SIG-M5 (cell line): ENCODE measurements around the gene MTPN.

Experiments used
- DNase-seq: peaks from one replicate; lab custom pipeline; 2025; lab: John Stamatoyannopoulos, UW

The MTPN gene

GRCh38 chr7:135924302-135924701, 52.9 kb downstream of the MTPN start:
- no peak for DNase-seq

DNA sequence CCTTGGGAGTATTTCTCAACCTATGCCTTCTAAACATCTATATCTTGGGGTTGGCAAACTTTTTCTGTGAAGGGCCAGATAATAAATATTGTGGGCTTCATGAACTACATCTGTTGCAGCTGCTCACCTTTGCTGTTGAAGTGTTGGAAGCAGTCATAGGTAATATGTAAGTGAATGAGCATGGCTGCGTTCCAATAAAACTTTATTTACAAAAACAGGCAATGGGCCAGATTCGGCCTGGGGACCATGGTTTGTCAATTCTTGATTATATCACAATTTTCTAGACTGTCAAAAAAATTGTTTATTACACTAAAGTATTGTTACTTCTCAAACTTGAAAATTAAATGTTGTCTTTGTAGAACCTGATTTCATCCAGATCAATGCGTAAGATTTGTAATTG, 54.9 kb downstream of the MTPN start:
- DNase-seq = no peak

DNA sequence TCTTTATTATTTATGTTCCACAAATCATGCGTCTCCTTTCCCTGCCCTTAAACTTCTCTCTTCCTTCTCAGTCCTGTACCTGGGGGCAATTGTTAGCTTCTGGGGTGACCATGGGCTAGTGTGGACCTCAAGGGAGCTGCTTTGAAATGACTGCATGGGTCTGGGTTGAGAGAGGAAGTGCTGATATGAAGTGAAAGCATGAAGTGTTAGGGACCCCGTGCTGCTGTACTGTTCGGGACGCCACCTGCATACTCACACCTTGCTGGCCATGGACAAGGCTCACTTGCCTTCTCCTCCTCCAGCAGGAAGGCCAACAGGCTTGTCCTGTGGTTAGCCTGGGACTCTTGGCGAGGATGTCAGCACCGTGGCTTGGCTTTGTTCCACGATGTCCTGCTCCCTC, 56.7 kb downstream of the MTPN start:
- no peak for DNase-seq

GRCh38 chr7:135919071-135919841, 57.9 kb downstream of the MTPN start:
- no peak for DNase-seq

DNA sequence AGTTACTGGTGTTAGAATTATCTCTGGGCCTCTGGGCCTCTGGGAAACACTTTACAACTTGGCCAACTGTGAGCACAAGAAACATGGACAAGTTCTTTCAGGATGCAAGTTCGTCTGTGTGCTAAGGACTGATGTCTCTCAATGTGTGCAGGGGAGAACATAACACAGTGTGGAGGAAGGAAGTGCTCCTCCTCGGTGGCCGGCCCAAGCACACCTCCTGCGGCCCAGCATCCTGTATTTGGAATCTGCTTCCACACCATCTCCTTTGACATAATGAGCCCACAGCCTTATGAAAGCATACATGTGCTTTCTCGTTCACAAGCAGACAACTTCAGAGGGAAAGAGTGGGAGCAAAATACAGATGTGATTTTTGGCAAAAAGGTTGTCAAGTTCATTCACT, 59.0 kb downstream of the MTPN start:
- no peak for DNase-seq

DNA sequence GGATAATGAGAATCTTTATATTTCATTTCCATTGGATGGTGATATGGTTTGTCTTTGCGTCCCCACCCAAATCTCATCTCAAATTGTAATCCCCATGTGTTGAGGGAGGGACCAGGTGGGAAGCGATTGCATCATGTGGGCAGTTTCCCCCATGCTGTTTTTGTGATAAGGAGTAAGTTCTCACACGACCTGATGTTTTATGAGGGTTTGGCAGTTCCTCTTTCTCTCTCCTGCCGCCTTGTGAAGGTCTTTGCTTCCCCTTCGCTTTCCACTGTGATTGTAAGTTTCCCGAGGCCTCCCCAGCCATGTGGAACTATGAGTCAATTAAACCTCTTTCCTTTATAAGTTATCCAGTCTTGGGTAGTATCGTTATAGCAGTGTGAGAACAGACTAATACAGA, 59.4 kb downstream of the MTPN start:
- DNase-seq = no peak

DNA sequence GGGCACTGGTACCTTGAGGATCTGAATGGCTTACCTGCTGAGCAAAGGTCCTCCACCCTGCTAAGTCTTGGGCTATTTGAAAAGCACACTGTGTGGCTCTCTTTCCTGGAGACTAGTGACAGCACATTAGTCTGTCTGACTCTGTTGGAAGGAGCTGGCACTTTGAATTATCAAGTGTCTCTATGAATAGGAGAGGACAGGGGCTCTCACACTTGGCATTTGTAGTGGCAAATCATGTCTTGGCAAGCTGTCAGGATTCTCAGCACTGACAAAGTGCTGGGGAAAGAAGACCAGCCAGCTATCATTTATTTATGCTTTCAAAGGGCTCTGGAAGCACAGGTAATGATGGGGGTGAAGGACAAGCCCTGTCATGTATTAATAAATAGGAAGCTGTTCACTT, 62.8 kb downstream of the MTPN start:
- DNase-seq = no peak

DNA sequence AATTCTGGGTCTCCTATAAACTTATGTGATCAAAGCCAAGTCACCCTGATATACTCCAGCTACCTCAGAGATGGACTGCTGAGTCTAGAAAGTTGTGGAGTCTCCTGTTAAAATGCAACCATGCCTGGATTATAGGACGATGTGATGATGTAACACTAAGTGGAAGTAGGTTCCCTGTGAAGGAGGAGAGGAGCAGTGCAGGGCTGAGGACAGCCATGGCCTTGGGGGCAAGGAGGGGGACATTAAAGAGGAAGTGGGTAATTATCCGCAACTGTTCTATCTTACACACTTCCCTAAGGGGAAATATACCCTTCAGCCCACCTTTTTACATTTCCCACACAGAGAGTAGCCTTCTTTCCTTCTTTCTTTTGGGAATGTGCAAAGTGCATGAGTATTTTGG, 63.8 kb downstream of the MTPN start:
- DNase-seq = no peak

DNA sequence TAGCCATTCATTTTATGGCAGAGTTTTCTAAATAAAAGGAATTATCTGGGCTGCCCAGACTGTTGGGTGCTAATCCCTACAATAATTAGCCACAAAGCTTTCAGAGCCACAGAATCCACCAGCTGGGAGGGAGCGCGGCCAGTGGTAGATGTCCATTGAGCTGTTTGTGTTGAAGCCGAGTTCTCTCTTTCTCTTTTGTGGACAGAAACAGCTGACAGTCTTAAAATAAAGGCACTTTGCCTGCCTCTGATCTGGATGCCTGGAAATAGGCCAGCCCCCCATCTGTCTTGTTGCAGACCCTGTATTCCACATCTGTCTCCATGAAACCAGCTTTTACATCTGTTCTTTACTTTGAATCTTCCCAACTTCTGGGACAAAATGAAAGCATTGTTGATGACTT, 66.1 kb downstream of the MTPN start:
- DNase-seq = no peak

DNA sequence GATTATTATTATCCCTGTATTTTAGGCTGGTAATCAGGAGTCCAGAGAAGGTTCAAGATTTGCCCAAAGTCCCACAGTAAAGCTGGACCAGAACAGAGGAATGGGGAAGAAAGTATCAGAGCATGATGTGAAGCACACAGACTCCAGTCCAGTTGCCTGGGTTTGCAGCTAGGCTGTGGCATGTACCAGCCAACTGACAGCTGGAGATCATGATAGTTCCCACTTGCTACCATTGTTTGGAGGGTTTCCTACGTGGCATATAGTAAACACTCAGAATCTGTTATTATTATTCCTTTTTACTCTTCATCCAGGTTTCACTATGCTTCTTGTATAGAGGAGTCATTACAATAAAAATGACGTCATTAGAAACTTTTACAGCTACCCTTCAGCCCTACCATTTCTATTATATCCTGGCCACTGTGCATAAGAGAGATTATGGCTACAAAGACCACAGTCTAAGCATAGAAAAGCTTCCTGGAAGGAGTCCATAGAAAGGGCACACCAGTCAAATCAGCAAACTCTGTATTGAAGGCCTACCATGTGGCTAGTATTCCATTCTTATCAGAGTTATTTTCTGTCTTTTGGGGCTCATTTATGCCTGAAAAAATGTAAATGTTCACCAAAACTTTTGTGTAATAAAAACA, 66.6 kb downstream of the MTPN start:
- DNase-seq = no peak

DNA sequence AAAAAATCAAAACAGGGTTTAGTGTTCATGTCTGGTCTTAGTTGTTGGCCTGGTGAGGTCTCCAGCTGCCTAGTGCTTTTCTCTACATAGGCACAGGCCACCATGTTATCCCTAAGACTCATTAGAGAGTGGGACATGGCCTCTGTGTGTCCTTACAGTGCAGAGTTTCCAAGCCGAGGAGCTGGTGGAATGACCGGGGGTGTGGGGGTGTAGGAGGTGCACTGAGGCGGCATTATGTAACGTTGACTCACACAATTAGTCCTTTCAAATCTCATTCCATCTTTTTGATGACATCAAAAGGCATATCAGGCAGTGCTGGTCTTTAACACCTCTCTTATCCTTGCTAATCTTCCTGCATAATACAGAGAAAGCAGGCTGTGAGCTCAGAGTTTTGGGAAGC, 71.3 kb downstream of the MTPN start:
- DNase-seq = no peak

DNA sequence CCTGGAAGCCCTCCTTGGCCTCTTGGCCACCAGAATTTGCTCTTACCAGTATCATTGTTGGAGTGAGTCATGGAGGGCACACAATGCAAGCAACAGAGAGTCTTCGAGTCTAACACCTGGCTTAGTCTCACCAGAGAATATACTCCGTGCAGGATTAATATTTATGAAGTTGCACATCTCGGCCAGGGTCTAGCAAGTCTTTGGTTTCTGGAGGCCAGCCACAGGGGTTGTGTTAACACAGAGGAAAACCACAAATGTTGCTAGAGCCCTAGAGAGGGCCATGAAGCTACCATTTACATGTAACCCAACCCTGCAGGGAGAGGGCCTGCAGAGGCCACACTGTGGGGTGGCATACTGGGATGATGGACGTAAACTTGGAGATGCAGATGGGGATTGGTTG, 71.8 kb downstream of the MTPN start:
- DNase-seq = no peak

- DNase-seq = no peak
Measured at GRCh38 chr7:135904282-135904681, 72.9 kb downstream of the MTPN start.

DNA sequence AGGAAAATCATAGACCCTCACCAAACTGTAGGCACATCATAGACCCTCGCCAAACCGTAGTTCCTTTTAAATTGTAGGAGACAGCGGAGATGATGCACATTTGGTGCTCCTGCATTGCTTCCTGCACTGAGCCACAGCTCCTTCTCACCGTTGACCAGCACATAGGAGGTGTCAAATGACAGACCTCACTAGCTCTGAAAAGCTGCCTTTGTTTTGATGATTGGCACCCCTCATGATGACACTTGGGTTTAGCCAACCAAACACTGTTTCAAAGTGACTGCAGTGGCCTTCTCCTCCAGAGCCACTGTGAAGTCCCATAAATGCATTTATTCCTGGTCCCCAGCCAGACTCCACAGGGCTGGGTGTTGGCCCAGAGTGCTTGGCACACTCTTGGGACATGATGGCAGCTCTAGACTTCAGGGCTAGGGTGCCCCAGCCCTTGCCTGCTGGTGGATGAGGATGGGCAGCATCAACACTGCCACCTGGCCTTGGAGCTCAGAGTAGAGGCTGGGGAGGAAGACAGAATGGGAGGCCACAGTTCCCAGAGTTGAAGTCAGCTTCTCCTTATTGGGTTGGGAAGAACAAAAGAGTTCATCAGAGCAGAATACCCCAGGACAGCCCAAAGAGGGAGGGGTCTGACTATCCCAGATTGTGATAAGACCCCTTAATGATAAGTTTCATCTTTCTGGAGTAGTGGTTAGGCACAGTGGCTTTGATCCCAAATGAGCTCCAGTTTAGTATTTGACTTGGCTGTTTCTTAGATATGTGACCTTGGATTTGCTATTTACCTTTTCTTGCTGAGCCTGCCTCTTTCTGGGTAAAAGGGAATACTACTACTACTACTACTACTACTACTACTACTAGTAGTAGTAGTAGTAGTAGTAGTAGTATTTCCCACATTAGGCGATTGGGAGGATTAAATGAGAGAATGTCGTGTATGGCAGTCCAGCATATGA, 75.3 kb downstream of the MTPN start:
- no peak for DNase-seq

DNA sequence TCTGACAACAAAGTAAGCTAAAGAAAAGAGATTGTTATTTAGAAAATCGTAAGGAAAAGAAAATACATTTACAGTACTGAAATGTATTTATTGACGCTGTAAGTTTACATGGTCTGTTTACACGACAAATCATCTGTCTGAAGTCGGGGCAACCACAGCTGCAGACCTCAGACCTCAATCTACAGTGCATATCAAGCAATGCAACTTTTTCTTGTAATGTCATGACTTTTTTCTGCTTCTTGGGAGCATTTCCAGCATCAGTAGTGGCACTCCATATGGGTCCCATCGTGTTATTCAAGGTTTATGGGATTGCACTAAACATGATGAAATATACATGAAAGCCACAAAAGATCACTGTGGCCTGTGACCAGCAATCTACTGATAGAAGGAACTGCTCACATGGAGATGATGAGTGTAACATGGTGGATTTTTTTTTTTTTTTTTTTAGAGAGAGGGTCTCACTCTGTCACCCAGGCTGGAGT, 77.1 kb downstream of the MTPN start:
- DNase-seq = no peak

DNA sequence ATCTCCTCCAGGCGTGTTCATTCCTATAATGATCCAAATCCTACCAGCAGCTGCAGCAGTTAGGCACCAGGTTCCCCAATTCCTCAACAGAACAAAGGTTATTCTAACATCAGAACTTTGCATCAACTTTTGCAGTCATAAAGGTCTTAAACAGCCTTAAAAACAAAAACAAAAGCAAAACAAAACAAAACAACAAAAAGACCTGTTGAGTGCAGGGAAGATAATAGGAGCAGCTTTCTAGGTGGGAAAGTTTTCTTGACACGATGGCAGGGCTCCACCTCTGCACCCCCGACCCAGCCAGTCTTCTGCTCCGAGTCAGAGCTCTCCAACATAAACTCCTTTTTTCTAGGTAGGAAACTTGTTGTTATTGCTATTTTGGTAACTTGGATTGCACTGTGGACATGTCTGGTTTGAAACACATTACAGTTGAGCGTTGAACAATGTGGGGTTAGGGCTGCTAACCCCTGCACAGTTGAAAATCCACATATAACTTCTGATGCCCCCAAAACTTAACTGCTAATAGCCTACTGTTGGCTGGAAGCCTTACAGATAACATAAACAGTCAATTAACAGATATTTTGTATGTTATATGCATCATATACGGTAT, 77.6 kb downstream of the MTPN start:
- DNase-seq = no peak

GRCh38 chr7:135898226-135898625, 78.9 kb downstream of the MTPN start:
- no peak for DNase-seq

DNA sequence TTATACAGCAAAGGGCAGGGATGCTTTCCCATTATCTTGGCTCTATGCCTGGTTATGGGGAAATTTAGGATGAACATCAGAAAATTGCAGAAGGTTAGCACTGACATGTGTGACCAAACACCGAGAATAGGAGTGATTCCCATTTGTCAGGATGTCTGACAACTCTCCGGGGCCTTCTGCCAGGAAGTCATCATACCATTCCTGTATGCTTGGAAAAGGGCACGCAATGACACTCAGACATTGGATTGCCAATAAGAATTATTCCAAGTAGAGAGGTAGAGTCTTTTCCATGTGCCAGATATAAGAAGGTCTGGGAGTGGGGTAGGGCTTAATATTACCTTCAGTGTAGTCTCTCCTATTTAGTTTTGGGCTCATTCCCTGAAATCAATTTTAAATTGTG, 82.3 kb downstream of the MTPN start:
- no peak for DNase-seq

GRCh38 chr7:135889823-135890222, 87.3 kb downstream of the MTPN start:
- DNase-seq = no peak

GRCh38 chr7:135888740-135889139, 88.4 kb downstream of the MTPN start:
- no peak for DNase-seq

- DNase-seq = no peak
Measured at GRCh38 chr7:135886345-135887132, 90.6 kb downstream of the MTPN start.
